GDM1 (cell line): ENCODE data around the gene FMOD.
"Not testable (repeated sequence)": the region's sequence is repeated elsewhere in the genome, so short reads cannot be mapped to it uniquely, and the experiment has no call there.

Experiments
- DNase-seq: peaks from one replicate; lab custom pipeline; 2025; lab: John Stamatoyannopoulos, UW

The FMOD gene

GRCh38 chr1:203306089-203306964 lies 44.6 kb downstream of the FMOD start:
- DNase-seq = peak; percentile 47

- no peak for DNase-seq
These were observed 45.2 kb downstream of the FMOD start for GRCh38 chr1:203305809-203306088.

- peak; percentile 77 for DNase-seq
These were observed 45.8 kb downstream of the FMOD start, which contains the start of gene BTG2 for GRCh38 chr1:203304919-203305808. Gene BTG2 (plus strand): TSS chr1:203305519. CDS start chr1:203305607, 88 bp downstream.

GRCh38 chr1:203304391-203304918 lies 46.5 kb downstream of the FMOD start:
- DNase-seq = no peak

- no peak for DNase-seq
These were observed 48.0 kb downstream of the FMOD start for GRCh38 chr1:203302894-203303293.

GRCh38 chr1:203302456-203302855 lies 48.5 kb downstream of the FMOD start:
- DNase-seq = no peak

DNA sequence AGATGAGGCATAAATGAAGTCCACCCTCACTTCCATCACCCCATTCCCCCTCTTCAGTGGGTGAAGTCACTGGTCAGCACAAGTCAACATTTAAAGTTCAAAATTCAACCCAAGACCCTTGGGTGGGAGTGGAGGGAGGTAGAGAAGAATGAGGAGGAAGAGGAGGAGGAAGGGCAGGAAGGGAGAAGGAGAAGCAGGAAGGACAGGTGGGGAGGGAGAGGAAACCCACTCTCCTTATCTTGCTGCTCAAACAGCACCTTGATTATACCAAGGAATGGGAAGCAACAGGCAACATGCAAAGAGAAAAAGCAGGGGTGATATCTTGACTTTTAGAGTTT lies 49.6 kb downstream of the FMOD start:
- DNase-seq = no peak

DNA sequence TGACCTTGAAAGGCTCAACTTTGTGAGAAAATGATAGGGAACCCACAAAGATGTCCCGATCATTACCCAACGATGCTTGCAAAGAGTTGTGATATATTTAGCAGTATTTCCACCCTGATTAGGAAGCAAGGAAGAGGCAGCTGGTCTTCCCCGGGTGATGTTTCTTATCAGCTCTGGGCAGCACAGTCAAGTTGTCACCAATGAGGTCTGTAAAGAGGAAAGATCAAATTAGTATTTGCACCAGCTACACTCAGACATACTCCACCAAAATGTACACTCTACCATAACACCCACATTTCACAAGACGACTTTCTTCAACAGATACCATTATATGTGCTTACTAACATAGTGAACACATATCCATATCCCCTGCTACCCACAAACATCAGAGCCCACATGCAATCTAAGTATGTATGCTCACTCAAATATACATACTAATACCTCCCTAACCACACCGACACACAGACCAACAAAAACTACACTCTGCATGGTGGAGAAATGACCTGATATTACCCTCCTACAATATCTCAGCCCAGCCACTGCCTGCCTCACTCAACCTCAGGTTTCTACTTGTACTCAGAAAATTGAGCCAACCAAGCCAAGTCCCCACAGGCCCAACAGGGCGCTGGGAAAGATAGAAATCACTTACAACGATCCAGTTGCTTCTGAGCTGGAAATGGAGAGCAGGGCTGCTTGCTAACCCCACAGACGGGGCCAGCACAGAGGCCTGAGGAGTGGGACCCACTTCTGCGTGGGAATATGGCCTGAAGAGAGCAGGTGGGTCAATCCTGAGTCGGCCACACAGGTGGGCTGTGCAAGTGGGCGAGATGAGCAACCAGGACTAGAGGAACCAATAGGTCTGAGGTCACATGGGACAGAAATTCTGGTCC lies 50.2 kb downstream of the FMOD start:
- DNase-seq = peak; percentile 42

GRCh38 chr1:203299719-203300429 lies 51.0 kb downstream of the FMOD start:
- DNase-seq = not testable (repeated sequence)

- no peak for DNase-seq
These were observed 51.8 kb downstream of the FMOD start for GRCh38 chr1:203299169-203299568.

DNA sequence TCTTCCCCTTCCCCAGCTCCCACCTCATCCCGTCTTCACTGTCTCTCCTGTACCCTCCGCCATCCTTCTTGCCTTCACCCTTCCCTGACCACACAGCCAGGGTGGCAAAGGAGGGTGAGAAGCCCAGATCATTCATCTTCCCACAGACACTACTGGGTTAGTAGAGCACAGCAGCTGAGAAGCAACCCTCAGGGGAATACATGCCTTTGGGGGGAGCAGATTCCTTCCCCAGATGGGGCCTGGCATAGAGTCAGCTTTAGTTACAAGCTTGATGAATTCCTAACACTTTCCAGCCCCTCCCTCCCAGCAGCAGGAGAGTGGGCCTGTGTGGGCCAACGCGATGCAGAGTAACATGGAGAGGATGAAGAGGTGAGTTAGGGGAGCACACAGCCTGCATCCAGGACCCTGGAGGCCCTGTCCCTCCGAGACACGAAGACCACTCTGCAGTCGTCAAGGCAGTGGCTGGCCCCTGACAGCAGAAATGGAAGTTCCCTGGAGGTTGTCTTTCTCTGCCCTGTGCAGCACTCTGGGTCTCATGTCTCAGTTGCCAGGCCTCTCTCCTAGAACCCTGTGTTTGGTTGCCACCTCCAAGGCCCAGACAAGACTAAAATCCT lies 54.4 kb downstream of the FMOD start:
- DNase-seq = no peak

- DNase-seq = no peak
These were observed 55.1 kb downstream of the FMOD start for GRCh38 chr1:203295796-203296195.

DNA sequence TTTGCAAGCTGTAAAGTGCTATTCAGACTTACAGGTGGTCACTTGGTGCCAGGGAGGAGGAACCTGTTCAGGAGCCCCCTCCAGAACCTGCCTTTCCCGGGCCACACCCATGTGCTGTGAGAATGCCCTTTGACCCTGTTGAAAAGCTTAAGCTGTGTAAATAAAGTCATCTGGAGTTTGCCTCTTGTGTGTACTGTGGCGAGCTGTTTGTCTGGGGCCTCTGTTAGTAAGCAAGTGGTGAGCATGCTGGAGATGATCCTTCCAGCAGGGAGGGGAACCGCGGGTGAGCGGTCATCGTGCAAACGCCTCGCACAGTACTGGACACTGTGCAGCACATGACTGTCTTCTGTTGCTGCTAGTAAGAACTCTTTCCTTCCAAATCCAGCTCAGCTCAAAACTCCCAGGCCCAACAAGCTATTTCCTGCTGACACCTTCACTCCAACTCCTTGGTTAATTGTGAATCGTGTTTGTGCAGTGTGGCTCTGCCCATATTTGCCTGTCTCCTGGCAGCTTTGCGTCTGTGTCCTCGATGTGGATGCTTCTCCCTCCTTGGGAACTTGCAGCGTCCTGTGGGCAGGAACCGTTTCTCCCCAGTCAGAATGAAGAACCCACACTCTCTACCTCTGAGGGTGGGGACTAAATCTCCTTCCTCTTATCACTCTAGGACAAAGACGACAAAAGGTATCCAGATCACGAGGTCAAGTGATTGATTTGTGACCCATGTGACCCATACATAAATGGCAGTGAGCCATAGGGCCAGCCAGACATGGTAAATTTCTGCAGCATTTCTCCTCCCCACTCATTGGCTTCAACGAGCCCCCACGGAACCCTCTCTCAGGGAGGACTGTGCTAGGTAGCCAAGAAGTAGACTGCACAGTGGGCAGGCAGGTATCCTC lies 59.5 kb downstream of the FMOD start:
- no peak for DNase-seq
